ENCODE measurements around the gene LPAR5. TPM values are rescaled to one million over a fixed set of nuclear protein-coding genes. Genes with fewer than 3 reads are reported as not detected.

LPAR5 gene
- total RNA-seq, 1 donor from 2014 or later: 0.21 TPM

DNA sequence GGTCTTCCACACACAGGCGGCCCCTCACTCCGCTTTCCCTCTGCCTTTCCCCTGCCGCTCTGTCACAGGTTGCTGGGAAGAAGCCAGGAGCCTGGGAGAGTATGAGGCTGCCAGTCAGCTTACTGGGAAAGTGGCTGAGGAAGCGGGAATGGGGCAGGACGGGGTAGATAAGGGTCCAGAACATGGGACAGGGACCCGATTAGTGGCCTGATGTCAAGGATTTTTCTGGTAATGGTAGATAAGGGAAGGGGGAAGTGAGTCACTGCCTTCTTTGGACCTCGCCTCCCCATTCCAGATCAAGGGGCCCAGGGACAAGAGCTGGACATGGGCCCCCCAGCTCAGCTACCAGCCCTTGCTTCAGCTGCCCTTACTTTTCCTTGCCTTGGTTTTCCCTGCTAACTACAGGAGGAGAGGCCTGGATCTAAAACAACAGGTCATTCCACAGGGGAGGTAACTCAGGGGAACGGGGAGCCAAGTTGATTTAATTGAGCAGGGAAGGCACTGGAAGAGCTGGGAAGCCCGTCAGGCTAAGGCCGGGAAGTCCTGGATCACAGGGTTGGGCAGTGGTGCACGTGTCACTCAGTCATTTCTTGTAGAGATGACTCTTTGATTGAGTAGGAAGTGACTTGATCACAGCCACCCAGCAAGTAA lies 3.5 kb upstream of the LPAR5 start:
- Histone ChIP-seq H3K4me3 (no peak overlapping the region), H3K27me3 (no peaks in the 10 kb centered on the region), H3K27ac (no peak overlapping the region), H3K9me3 (no peaks in the 10 kb centered on the region), H3K4me1 (no peaks in the 10 kb centered on the region), H3K36me3 (no peaks in the 10 kb centered on the region)
- DNase-seq (ENCODE audit: low spot score in 2 of 2): no peak
- TF ChIP-seq CTCF (IDR thresholded peaks at IDR 0.05): no peak
- intact Hi-C loops (cut with DNase I): no loop called here

- no peak for TF ChIP-seq CTCF (IDR thresholded peaks at IDR 0.05)
- H3K36me3 ChIP-seq: no peaks in the 10 kb centered on the region
Measured at GRCh38 chr12:6638305-6638704, 2.5 kb upstream of the LPAR5 start.

DNA sequence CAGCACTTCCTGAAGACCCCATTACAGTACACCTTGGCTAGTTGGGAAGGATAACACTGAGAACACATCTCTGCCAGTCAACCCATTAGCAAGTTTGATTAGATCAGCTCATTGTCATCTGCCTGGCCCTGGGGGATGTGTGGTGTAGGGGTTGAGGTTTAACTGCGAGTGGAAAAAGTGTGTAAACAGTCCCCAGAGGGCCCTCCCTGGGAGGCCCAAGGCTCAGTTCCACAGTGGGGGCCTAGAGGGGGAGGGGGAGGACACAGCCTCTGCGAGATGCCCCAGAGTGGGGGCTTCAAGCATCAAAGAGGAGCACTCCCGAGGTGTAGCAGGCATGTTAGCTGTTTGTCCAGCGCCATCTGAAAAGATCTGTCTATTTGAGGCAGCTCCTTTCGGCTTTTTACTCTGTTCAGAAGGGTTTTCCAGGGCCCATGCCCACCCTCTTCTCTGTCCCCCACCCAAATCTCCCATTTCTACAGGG lies 344 bp downstream of the LPAR5 start:
- intact Hi-C loops (cut with DNase I): no loop called here

More at GRCh38 chr12:6638305-6638704, 2.5 kb upstream of the LPAR5 start:
- no peak overlapping the region for H3K4me3 ChIP-seq
- H3K9me3 ChIP-seq: no peaks in the 10 kb centered on the region
- no peaks in the 10 kb centered on the region for H3K27me3 ChIP-seq
- H3K27ac ChIP-seq: no peak overlapping the region
- intact Hi-C loops (cut with DNase I): no loop called here
- no peak for DNase-seq (ENCODE audit: low spot score in 2 of 2)
- H3K4me1 ChIP-seq: no peaks in the 10 kb centered on the region

GRCh38 chr12:6632026-6632983 lies 3.5 kb downstream of the LPAR5 start:
- H3K27me3 ChIP-seq: no peaks in the 10 kb centered on the region
- no peak for DNase-seq (ENCODE audit: low spot score in 2 of 2)
- H3K36me3 ChIP-seq: no peaks in the 10 kb centered on the region
- intact Hi-C loops (cut with DNase I): no loop called here
- no peaks in the 10 kb centered on the region for H3K4me1 ChIP-seq
- H3K27ac ChIP-seq: peak overlapping the region in 1 of 2 donors; percentile 16
- no peak overlapping the region for H3K4me3 ChIP-seq
- no peaks in the 10 kb centered on the region for H3K9me3 ChIP-seq
- TF ChIP-seq CTCF (IDR thresholded peaks at IDR 0.05): no peak

More for the DNA sequence above, 344 bp downstream of the LPAR5 start:
- DNase-seq (ENCODE audit: low spot score in 2 of 2): no peak
- Histone ChIP-seq H3K4me1 (no peaks in the 10 kb centered on the region), H3K27ac (peak overlapping the region in 1 of 2 donors; percentile 10), H3K27me3 (no peaks in the 10 kb centered on the region), H3K36me3 (no peaks in the 10 kb centered on the region), H3K4me3 (no peak overlapping the region), H3K9me3 (no peaks in the 10 kb centered on the region)
- TF ChIP-seq CTCF (IDR thresholded peaks at IDR 0.05): no peak

GRCh38 chr12:6631549-6631961 lies 4.2 kb downstream of the LPAR5 start:
- Histone ChIP-seq H3K36me3 (no peaks in the 10 kb centered on the region), H3K27ac (peak overlapping the region in 1 of 2 donors; percentile 16), H3K27me3 (no peaks in the 10 kb centered on the region), H3K4me3 (no peak overlapping the region), H3K9me3 (no peaks in the 10 kb centered on the region), H3K4me1 (no peaks in the 10 kb centered on the region)
- DNase-seq (ENCODE audit: low spot score in 2 of 2): no peak
- intact Hi-C loops (cut with DNase I): no loop called here
- TF ChIP-seq CTCF (IDR thresholded peaks at IDR 0.05): no peak

All from ascending aorta (tissue), 2 donors.